Measurements from ENCODE around the gene FUBP3. TPM values are rescaled to one million over a fixed set of nuclear protein-coding genes. Genes with fewer than 3 reads are reported as not detected.

Gene FUBP3
- polyA plus RNA-seq, 6 donors from 2014 or later: 22.5 to 37.4 (median 25.7) TPM

DNA sequence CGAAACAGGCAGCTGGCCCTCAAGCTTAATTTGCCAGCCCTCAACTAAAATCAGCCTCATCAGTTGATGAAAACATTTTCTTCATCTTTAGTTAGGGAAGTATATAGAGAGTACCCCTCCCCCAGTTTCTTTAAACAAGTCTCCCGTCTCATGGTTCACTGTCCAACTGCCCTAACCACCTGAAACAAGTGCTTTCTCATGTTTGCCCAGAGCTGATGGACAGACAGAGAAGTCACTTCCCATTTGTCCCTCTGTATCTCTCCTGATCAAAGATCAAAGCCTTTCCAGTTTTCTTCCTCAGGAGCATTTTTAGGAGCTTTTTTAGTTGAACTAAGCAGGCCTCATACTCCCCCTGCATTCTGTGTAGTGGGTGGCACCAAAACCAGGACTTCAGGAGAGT, 21.7 kb downstream of the FUBP3 start:
- H3K27ac Mint-ChIP-seq: peak overlapping the region in 2 of 6 donors; percentile 70 to 73
- peaks cover 14 to 42% of the 10 kb centered on the region in 2 donors for H3K36me3 Mint-ChIP-seq
- H3K4me1 Mint-ChIP-seq: peaks cover 2 to 14% (median 6%) of the 10 kb centered on the region in 3 donors
- H3K9me3 Mint-ChIP-seq: no peaks in the 10 kb centered on the region
- no peak for DNase-seq
- H3K27me3 Mint-ChIP-seq: no peaks in the 10 kb centered on the region
- H3K4me3 Mint-ChIP-seq: no peak overlapping the region
- ATAC-seq (ENCODE audit: low read depth in 2 of 2): no peak

DNA sequence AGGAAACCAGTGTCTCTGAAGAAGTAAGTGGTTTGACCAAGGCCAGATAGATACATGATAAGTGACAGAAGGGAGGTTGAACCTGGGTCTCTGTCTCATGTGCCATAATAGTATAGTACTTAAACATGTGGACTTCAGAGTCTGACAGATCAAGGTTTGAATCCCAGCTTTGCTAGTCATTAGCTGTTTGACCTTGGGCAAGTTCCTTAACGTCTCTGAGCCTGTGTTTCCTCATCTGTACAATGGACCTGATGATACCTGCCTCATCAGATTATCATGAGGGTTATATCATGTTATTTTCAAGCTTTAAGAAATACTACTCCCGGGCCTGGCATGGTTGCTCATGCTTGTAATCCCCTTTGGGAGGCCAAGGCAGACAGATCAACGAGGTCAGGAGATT, 24.9 kb downstream of the FUBP3 start:
- peaks cover 2 to 14% (median 6%) of the 10 kb centered on the region in 3 donors for H3K4me1 Mint-ChIP-seq
- peaks cover 0 to 31% of the 10 kb centered on the region in 2 donors for H3K36me3 Mint-ChIP-seq
- H3K27me3 Mint-ChIP-seq: no peaks in the 10 kb centered on the region
- ATAC-seq (ENCODE audit: low read depth in 2 of 2): no peak
- H3K27ac Mint-ChIP-seq: no peak overlapping the region
- DNase-seq: no peak
- no peak overlapping the region for H3K4me3 Mint-ChIP-seq
- H3K9me3 Mint-ChIP-seq: no peaks in the 10 kb centered on the region

- Mint-ChIP-seq H3K4me3 (no peak overlapping the region), H3K27ac (peak overlapping the region in 1 of 6 donors; percentile 66), H3K9me3 (no peaks in the 10 kb centered on the region), H3K36me3 (peaks cover 0 to 18% of the 10 kb centered on the region in 2 donors), H3K27me3 (no peaks in the 10 kb centered on the region), H3K4me1 (peaks cover 0 to 14% (median 2%) of the 10 kb centered on the region in 3 donors)
- ATAC-seq (ENCODE audit: low read depth in 2 of 2): no peak
- no peak for DNase-seq
Observed at GRCh38 chr9:130606887-130607600, 27.7 kb downstream of the FUBP3 start.

DNA sequence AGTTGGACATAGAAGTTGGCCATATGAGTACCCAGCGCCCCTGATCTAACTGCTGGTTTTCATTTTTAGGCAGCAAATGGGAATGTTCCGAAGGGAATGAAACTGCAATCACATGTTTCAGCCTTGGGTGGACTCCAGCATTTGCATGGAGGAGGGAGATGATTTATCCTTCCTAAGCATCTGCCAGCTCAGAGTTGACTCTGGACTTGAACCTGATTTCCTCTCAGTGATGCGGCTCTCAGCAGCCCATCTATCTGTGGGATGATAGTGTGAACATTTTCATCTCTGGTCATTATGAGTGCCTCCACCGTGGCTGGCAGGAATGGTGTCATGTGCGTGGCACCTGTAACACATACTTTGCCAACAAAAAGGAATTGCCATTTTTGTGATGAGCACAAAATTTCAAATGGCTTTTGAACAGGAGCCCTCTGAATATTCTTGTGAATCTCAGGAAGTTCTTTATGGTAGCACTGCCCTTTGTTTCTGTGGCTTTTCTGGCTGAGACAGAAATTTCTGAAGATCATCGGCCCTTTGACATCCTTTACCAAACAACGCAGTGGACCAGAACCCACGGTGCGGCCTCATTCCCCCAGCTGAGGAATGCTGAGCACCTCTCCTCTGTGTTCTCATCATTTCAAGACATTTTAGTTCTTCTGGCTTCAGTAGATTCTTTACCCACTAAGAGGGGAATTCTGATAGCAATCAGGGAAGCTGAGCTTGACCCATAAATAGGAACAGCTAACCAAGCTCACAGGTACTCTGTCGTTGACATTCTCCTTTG, 28.5 kb downstream of the FUBP3 start:
- no peak for DNase-seq
- Mint-ChIP-seq H3K4me3 (no peak overlapping the region), H3K27me3 (no peaks in the 10 kb centered on the region), H3K9me3 (no peaks in the 10 kb centered on the region), H3K27ac (peak overlapping the region in 1 of 6 donors; percentile 10), H3K36me3 (peaks cover 0 to 13% of the 10 kb centered on the region in 2 donors), H3K4me1 (peaks cover 0 to 9% (median 2%) of the 10 kb centered on the region in 3 donors)
- ATAC-seq (ENCODE audit: low read depth in 2 of 2): no peak

DNA sequence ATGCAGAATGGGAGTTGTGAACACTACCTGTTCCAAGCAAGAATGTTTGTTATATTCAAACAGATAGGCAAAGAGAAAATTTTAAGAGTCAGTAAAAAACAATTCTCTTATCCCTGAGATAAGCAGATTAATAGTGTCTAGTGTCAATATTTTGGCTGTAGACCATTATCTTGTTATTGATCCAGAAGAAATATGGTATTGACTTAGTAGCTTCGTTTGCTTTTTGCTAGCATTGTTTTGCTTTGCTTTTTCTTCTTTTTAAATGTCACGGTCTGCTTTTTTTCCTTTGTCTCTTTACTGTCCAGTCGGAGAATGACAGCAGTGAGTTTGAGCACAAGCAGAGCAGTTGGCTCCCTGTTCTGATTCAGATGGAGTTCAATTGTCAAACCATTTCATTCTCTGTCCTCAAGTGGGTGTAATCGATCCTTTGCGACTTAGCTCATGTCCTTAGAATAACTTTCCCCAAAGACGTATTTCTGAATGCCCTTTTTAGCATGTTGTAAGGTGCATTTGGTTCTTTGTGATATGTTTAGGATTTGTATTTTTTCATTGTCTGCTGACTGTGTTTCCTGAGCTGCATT, 29.3 kb downstream of the FUBP3 start:
- ATAC-seq (ENCODE audit: low read depth in 2 of 2) (no peak), DNase-seq (no peak)
- H3K4me3 Mint-ChIP-seq: no peak overlapping the region
- H3K36me3 Mint-ChIP-seq: peaks cover 0 to 12% of the 10 kb centered on the region in 2 donors
- peak overlapping the region in 1 of 6 donors; percentile 4 for H3K27ac Mint-ChIP-seq
- H3K9me3 Mint-ChIP-seq: no peaks in the 10 kb centered on the region
- H3K27me3 Mint-ChIP-seq: no peaks in the 10 kb centered on the region
- peaks cover 0 to 9% (median 2%) of the 10 kb centered on the region in 3 donors for H3K4me1 Mint-ChIP-seq

DNA sequence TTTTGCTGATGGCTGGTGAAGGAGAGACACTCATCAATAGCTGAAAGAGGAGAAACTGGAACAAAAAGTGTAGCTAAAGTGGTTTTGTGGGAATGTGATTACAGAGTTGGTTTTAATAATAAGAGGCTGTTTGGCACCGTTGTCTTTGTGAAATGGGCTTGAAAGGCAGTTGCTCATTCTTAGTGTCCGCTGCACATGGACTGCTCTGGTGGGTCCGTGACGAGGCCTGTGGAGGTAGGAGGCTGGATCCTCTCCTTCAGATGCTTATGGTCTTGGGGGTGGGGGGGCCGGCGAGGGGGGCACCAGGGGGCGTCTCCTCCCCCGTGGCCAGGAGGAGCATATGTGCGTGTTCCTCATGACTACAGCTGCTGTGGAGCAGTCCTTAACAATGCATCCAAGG, 29.8 kb downstream of the FUBP3 start:
- no peak overlapping the region for H3K27ac Mint-ChIP-seq
- peaks cover 0 to 7% of the 10 kb centered on the region in 2 donors for H3K36me3 Mint-ChIP-seq
- H3K9me3 Mint-ChIP-seq: no peaks in the 10 kb centered on the region
- peaks cover 0 to 5% (median 2%) of the 10 kb centered on the region in 3 donors for H3K4me1 Mint-ChIP-seq
- no peaks in the 10 kb centered on the region for H3K27me3 Mint-ChIP-seq
- no peak overlapping the region for H3K4me3 Mint-ChIP-seq
- DNase-seq (no peak), ATAC-seq (ENCODE audit: low read depth in 2 of 2) (no peak)

GRCh38 chr9:130610862-130611707, 31.7 kb downstream of the FUBP3 start:
- Mint-ChIP-seq H3K27ac (no peak overlapping the region), H3K27me3 (no peaks in the 10 kb centered on the region), H3K4me3 (no peak overlapping the region), H3K9me3 (no peaks in the 10 kb centered on the region), H3K36me3 (peaks cover 4 to 13% of the 10 kb centered on the region in 2 donors), H3K4me1 (peaks cover 0 to under 1% (median 0%) of the 10 kb centered on the region in 3 donors)
- DNase-seq (no peak), ATAC-seq (ENCODE audit: low read depth in 2 of 2) (no peak)

- no peaks in the 10 kb centered on the region for H3K27me3 Mint-ChIP-seq
- ATAC-seq (ENCODE audit: low read depth in 2 of 2) (no peak), DNase-seq (no peak)
- no peaks in the 10 kb centered on the region for H3K9me3 Mint-ChIP-seq
- H3K4me1 Mint-ChIP-seq: peaks cover 0 to 3% (median 0%) of the 10 kb centered on the region in 3 donors
- no peak overlapping the region for H3K4me3 Mint-ChIP-seq
- peaks cover 9 to 33% of the 10 kb centered on the region in 2 donors for H3K36me3 Mint-ChIP-seq
- no peak overlapping the region for H3K27ac Mint-ChIP-seq
Observed at GRCh38 chr9:130616451-130616850, 37.1 kb downstream of the FUBP3 start.

DNA sequence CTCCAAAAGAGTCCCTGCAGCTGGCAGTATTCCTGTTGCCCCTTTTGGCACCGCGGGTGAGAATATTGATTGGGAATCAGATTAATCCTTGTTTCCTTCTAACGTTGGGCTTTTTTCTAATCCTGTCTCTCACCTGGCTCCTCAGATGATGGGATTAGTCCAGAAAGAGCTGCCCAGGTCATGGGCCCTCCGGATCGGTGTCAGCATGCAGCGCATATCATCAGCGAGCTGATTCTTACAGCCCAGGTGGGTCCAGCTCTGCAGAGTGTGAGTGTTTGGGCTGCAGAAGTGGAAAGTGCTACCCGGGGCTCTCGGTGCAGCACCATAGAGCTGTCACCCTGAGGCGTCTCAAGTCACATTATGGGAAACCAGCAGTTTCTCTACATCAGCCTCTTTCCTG, 44.1 kb downstream of the FUBP3 start:
- H3K36me3 Mint-ChIP-seq: peaks cover 33 to 40% of the 10 kb centered on the region in 2 donors
- peaks cover 0 to 7% (median 0%) of the 10 kb centered on the region in 3 donors for H3K4me1 Mint-ChIP-seq
- H3K9me3 Mint-ChIP-seq: no peaks in the 10 kb centered on the region
- ATAC-seq (ENCODE audit: low read depth in 2 of 2) (no peak), DNase-seq (no peak)
- H3K27me3 Mint-ChIP-seq: no peaks in the 10 kb centered on the region
- no peak overlapping the region for H3K27ac Mint-ChIP-seq
- no peak overlapping the region for H3K4me3 Mint-ChIP-seq

DNA sequence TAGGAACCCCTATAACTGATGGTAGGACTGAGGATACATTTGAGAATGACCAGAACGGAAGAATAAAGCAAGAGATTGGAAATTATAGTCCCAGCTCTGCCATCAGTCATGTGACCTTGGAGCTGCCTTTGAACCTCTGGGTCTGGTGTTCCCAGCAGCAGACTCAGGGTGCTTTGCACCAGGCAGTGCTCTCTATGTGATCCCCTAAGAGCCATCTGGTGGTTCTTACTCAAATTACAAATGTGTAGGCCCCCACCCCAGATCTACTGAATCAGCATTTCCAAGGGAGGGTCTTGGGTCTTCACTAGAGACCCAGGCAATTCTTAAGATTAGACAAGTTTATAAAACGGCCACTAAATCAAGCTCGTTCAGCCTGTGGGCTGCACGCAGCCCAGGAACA, 44.8 kb downstream of the FUBP3 start:
- DNase-seq: no peak
- H3K9me3 Mint-ChIP-seq: no peaks in the 10 kb centered on the region
- no peak for ATAC-seq (ENCODE audit: low read depth in 2 of 2)
- H3K27me3 Mint-ChIP-seq: no peaks in the 10 kb centered on the region
- H3K4me1 Mint-ChIP-seq: peaks cover 0 to 7% (median 0%) of the 10 kb centered on the region in 3 donors
- peaks cover 33 to 40% of the 10 kb centered on the region in 2 donors for H3K36me3 Mint-ChIP-seq
- no peak overlapping the region for H3K27ac Mint-ChIP-seq
- H3K4me3 Mint-ChIP-seq: no peak overlapping the region

DNA sequence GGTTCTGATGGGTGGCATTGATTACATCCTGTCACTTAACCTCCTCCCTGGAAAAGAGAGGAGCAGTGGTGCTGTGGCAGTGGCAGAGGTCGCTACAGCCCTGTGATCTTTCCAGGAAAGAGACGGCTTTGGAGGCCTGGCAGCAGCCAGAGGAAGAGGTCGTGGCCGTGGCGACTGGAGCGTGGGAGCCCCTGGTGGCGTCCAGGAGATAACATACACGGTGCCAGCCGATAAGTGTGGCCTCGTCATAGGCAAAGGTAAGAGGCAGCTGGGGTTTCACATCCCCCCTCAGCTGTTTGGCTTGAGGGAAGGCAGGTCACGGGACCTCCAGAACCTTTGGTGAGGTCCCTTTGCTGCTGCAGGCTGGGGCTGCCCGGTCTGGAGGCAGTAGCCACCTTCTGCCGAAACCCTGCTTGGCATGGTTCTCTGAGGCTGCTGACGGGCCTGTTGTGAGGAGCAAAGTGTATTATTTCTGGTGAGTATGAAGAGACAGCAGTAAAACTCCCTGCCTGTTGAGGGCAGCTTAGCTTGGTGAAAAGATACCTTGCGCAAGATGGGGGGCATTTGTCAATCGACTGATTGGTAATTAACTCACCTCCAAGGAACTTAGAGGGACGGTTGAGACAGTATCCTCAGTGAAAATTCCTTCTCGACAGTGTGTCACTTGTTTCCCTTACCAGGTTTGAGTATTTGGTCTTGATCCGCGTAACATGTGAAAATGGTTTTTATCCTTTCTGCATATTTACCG, 47.0 kb downstream of the FUBP3 start:
- Mint-ChIP-seq H3K36me3 (peaks cover 26 to 33% of the 10 kb centered on the region in 2 donors), H3K4me3 (no peak overlapping the region), H3K27ac (no peak overlapping the region), H3K9me3 (no peaks in the 10 kb centered on the region), H3K4me1 (peaks cover 0 to 3% (median 0%) of the 10 kb centered on the region in 3 donors), H3K27me3 (no peaks in the 10 kb centered on the region)
- no peak for ATAC-seq (ENCODE audit: low read depth in 2 of 2)
- DNase-seq: no peak

- peaks cover 0 to 3% (median 0%) of the 10 kb centered on the region in 3 donors for H3K4me1 Mint-ChIP-seq
- H3K4me3 Mint-ChIP-seq: no peak overlapping the region
- peaks cover 32 to 33% of the 10 kb centered on the region in 2 donors for H3K36me3 Mint-ChIP-seq
- no peak overlapping the region for H3K27ac Mint-ChIP-seq
- no peak for ATAC-seq (ENCODE audit: low read depth in 2 of 2)
- H3K9me3 Mint-ChIP-seq: no peaks in the 10 kb centered on the region
- DNase-seq: no peak
- no peaks in the 10 kb centered on the region for H3K27me3 Mint-ChIP-seq
Observed at GRCh38 chr9:130627051-130627450, 47.7 kb downstream of the FUBP3 start.
